ENCODE results near the gene AP5S1. TPM values are rescaled to one million over a fixed set of nuclear protein-coding genes. Genes with fewer than 3 reads are reported as not detected.

Gene AP5S1
- total RNA-seq, 1 donor from 2014 or later, result 6.1 TPM

DNA sequence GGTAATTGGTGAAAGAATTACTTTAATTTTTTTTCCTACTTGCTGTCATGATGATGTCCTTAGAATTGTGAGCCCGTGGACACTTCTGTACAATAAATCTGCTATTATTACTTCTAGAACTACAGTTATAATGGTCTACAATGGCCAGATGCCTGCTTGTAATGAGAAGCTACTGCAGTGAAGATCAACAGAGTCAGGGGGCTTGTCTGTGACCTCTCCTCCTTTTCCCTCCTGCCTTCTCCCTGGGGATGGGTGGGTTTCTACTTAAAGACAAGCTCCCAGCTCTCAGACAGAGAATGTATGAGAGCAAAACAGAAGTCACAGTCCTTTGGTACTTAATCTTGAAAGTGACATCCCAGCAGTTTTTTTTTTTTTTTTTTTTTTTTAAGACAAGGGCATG is 55.7 kb downstream of the AP5S1 start:
- H3K9me3 ChIP-seq, result no peaks in the 10 kb centered on the region

DNA sequence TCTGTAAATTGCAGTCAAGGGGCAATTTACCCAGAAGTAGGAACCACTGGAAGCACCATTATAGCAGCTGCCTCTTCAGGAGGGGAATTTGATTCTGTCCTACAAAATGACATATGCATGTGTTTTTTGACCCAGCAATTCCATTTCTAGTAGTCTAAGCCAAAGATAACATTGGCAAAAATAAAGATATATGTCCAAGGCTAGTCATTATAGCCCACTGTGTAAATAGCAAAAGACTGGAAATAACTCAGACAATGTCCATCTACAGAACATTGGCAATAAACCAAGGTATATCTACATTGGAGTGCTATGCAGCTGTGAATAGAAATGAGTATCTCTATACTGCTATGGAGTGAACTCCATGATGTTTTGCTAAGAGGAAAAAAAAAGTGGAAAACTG is 56.3 kb downstream of the AP5S1 start:
- Histone ChIP-seq H3K9me3 (no peaks in the 10 kb centered on the region), H3K4me1 (peaks cover 15% of the 10 kb centered on the region), H3K27ac (no peak overlapping the region)

More for the DNA sequence above, 55.7 kb downstream of the AP5S1 start:
- Histone ChIP-seq H3K4me1 (peaks cover 21% of the 10 kb centered on the region), H3K27me3 (no peaks in the 10 kb centered on the region), H3K4me3 (no peak overlapping the region), H3K27ac (no peak overlapping the region), H3K36me3 (peaks cover 0 to 13% of the 10 kb centered on the region in 2 donors)
- no peak for TF ChIP-seq POLR2A (IDR thresholded peaks at IDR 0.05)
- TF ChIP-seq, protein P1, sequence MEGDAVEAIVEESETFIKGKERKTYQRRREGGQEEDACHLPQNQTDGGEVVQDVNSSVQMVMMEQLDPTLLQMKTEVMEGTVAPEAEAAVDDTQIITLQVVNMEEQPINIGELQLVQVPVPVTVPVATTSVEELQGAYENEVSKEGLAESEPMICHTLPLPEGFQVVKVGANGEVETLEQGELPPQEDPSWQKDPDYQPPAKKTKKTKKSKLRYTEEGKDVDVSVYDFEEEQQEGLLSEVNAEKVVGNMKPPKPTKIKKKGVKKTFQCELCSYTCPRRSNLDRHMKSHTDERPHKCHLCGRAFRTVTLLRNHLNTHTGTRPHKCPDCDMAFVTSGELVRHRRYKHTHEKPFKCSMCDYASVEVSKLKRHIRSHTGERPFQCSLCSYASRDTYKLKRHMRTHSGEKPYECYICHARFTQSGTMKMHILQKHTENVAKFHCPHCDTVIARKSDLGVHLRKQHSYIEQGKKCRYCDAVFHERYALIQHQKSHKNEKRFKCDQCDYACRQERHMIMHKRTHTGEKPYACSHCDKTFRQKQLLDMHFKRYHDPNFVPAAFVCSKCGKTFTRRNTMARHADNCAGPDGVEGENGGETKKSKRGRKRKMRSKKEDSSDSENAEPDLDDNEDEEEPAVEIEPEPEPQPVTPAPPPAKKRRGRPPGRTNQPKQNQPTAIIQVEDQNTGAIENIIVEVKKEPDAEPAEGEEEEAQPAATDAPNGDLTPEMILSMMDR (IDR thresholded peaks at IDR 0.05), result no peak
- intact Hi-C loops (cut with DNase I), result no loop called here
- DNase-seq (ENCODE audit: extremely low spot score in 2 of 2), result no peak

More for the DNA sequence above, 56.3 kb downstream of the AP5S1 start:
- peaks cover 0 to 13% of the 10 kb centered on the region in 2 donors for H3K36me3 ChIP-seq
- H3K27me3 ChIP-seq, result no peaks in the 10 kb centered on the region
- intact Hi-C loops (cut with DNase I), result no loop called here
- TF ChIP-seq POLR2A (IDR thresholded peaks at IDR 0.05) (no peak), POLR2AphosphoS5 (IDR thresholded peaks at IDR 0.05; ENCODE audit: insufficient read depth in 1 of 2, low read depth in 1 of 2) (no peak)
- TF ChIP-seq, protein P1 (IDR thresholded peaks at IDR 0.05), result no peak
- no peak overlapping the region for H3K4me3 ChIP-seq
- no peak for DNase-seq (ENCODE audit: extremely low spot score in 2 of 2)

Other genes starting within 250 kb of the AP5S1 start
- not detected for gene GFRA4, start 157.1 kb upstream of the AP5S1 start, total RNA-seq
- 119 TPM for gene ADAM33, start 138.5 kb upstream of the AP5S1 start, total RNA-seq
- gene SIGLEC1, start 107.9 kb upstream of the AP5S1 start, total RNA-seq, result 8.8 TPM
- gene HSPA12B, start 87.9 kb upstream of the AP5S1 start, total RNA-seq, result 21.6 TPM
- 16.0 TPM for gene ADISSP, start 52.8 kb upstream of the AP5S1 start, total RNA-seq
- gene SPEF1, start 39.1 kb upstream of the AP5S1 start, total RNA-seq, result not detected
- gene CENPB, start 33.8 kb upstream of the AP5S1 start, total RNA-seq, result 62.9 TPM
- gene CDC25B, start 24.2 kb upstream of the AP5S1 start, total RNA-seq, result 26.5 TPM
- gene MAVS, start 26.3 kb downstream of the AP5S1 start, total RNA-seq, result 22.1 TPM
- 53.5 TPM for gene PANK2, start 68.8 kb downstream of the AP5S1 start, total RNA-seq
- gene RNF24, start 195.0 kb downstream of the AP5S1 start, total RNA-seq, result 15.5 TPM

Measured in vagina (tissue), 2 donors.